H1 (cell line): Measurements from ENCODE around the gene TNFRSF13B. TPM values are rescaled to one million over a fixed set of nuclear protein-coding genes. Genes with fewer than 3 reads are reported as not detected.

ENCODE experiments used
- CTCF ChIA-PET: fragments of 300-600 bp; sonication (Branson Sonifier 250); formaldehyde crosslinking; loops from one replicate; lab custom pipeline; 2021; ENCODE audit not compliant: partially characterized antibody; lab: Charles Lee
- POLR2A ChIA-PET: fragments of 300-600 bp; sonication (Branson Sonifier 250); formaldehyde crosslinking; loops from one replicate; lab custom pipeline; 2021; ENCODE audit warnings: inconsistent platforms; ENCODE audit not compliant: partially characterized antibody; lab: Charles Lee
- DNase-seq, 2 experiments: peaks; one replicate each; pipeline versions ENCODE4 v3.0.0 to v3.0.0-alpha.2; 2010 to 2022; ENCODE audit warnings: low spot score in 2 of 2, low read depth in 1 of 2, mixed read lengths in 1 of 2
- FAIRE-seq: peaks from 2 replicates; lab custom pipeline; 2011; peaks lifted over from hg19 to GRCh38; lab: Jason Lieb, UNC
- H2AFZ ChIP-seq: 2 replicates; pipeline ENCODE4 v1.8.1; 2012; ENCODE audit warnings: low read length, inconsistent platforms
- H2AK5ac ChIP-seq: 2 replicates; pipeline ENCODE4 v1.6.1; 2013; ENCODE audit warnings: low read depth, low read length
- H2BK120ac ChIP-seq: replicated peaks from 2 replicates; pipeline ENCODE3; 2013; ENCODE audit warnings: low read depth, low read length, inconsistent platforms
- H2BK12ac ChIP-seq: 2 replicates; pipeline ENCODE4 v1.6.1; 2013; ENCODE audit warnings: low read depth, low read length
- H2BK15ac ChIP-seq: 2 replicates; pipeline ENCODE4 v1.6.1; 2013; ENCODE audit warnings: low read length
- H2BK20ac ChIP-seq: 2 replicates; pipeline ENCODE4 v1.6.1; 2013; ENCODE audit warnings: low read length
- H2BK5ac ChIP-seq: 2 replicates; pipeline ENCODE4 v1.6.1; 2013; ENCODE audit warnings: low read depth, low read length
- H3K14ac ChIP-seq: 2 replicates; pipeline ENCODE4 v1.6.1; 2013; ENCODE audit warnings: inconsistent platforms; ENCODE audit not compliant: insufficient read length
- H3K18ac ChIP-seq: 2 replicates; pipeline ENCODE4 v1.6.1; 2013; ENCODE audit warnings: low read length; ENCODE audit errors: extremely low read depth
- H3K23ac ChIP-seq: 2 replicates; pipeline ENCODE4 v1.6.1; 2013; ENCODE audit warnings: inconsistent platforms; ENCODE audit not compliant: insufficient read length
- H3K23me2 ChIP-seq: 2 replicates; pipeline ENCODE4 v1.6.1; 2013; ENCODE audit warnings: low read depth, low read length
- H3K27ac ChIP-seq: 2 replicates; pipeline ENCODE4 v1.6.1; 2011; ENCODE audit warnings: low read depth, low read length, inconsistent platforms
- H3K27me3 ChIP-seq, 4 experiments: replicated peaks in 1 of 4; 1 replicate in 1 of 4; 2 replicates in 3 of 4; pipeline versions ENCODE4 v1.6.1 to v1.8.1; 2011 to 2013; ENCODE audit warnings: low read length in 3 of 4, mild to moderate bottlenecking in 3 of 4, inconsistent platforms in 2 of 4, mixed read lengths in 2 of 4, moderate library complexity in 1 of 4; ENCODE audit not compliant: control insufficient read depth in 3 of 4, insufficient read depth in 3 of 4; ENCODE audit errors: extremely low read depth in 1 of 4
- H3K36me3 ChIP-seq, 4 experiments: 2 replicates each; pipeline versions ENCODE4 v1.6.1 to v1.8.1; 2011 to 2013; ENCODE audit warnings: mild to moderate bottlenecking in 4 of 4, low read length in 3 of 4, moderate library complexity in 2 of 4, control low read depth in 1 of 4, inconsistent platforms in 1 of 4; ENCODE audit not compliant: insufficient read depth in 4 of 4, control insufficient read depth in 2 of 4
- H3K4ac ChIP-seq: replicated peaks from 2 replicates; pipeline ENCODE3; 2013; ENCODE audit warnings: low read length, low read depth, mixed read lengths, inconsistent platforms; ENCODE audit not compliant: insufficient read length
- H3K4me1 ChIP-seq, 4 experiments: replicated peaks in 1 of 4; 1 replicate in 1 of 4; 2 replicates in 3 of 4; pipeline versions ENCODE4 v1.6.1 to v1.8.1; 2011 to 2013; ENCODE audit warnings: low read length in 3 of 4, inconsistent platforms in 2 of 4, mixed read lengths in 1 of 4; ENCODE audit not compliant: insufficient read depth in 4 of 4, control insufficient read depth in 3 of 4
- H3K4me2 ChIP-seq, 2 experiments: 2 replicates each; pipeline versions ENCODE4 v1.6.1 to v1.8.1; 2011 to 2013; ENCODE audit warnings: low read depth in 2 of 2, low read length in 2 of 2, control low read depth in 1 of 2, inconsistent platforms in 1 of 2, mild to moderate bottlenecking in 1 of 2; ENCODE audit not compliant: insufficient read depth in 1 of 2
- H3K4me3 ChIP-seq, 4 experiments: fragments of 200-600, 300-600 bp in 1 of 4; sonication (generic), shearing (Covaris generic), sonication (Bioruptor Twin) in 1 of 4; 2 replicates each; pipeline versions ENCODE4 v1.5.1 to v1.8.1; 2011 to 2016; ENCODE audit warnings: low read length in 4 of 4, low read depth in 3 of 4, control low read depth in 2 of 4, inconsistent platforms in 2 of 4, mild to moderate bottlenecking in 2 of 4, mixed read lengths in 1 of 4, moderate library complexity in 1 of 4; ENCODE audit not compliant: insufficient read depth in 2 of 4; ENCODE audit errors: extremely low read depth in 1 of 4
- H3K56ac ChIP-seq: replicated peaks from 2 replicates; pipeline ENCODE3; 2013; ENCODE audit warnings: low read depth, mild to moderate bottlenecking, mixed read lengths, low read length, inconsistent platforms; ENCODE audit not compliant: insufficient read length
- H3K79me1 ChIP-seq: 2 replicates; pipeline ENCODE4 v1.6.1; 2013; ENCODE audit warnings: low read depth, low read length, control low read depth
- H3K79me2 ChIP-seq, 2 experiments: 2 replicates each; pipeline versions ENCODE4 v1.6.1 to v1.8.1; 2012 to 2013; ENCODE audit warnings: low read length in 2 of 2, mild to moderate bottlenecking in 2 of 2, inconsistent platforms in 1 of 2; ENCODE audit not compliant: insufficient read depth in 2 of 2, control insufficient read depth in 1 of 2
- H3K9ac ChIP-seq, 4 experiments: replicated peaks in 1 of 4; 1 replicate in 1 of 4; 2 replicates in 3 of 4; pipeline versions ENCODE4 v1.6.1 to v1.8.1; 2011 to 2013; ENCODE audit warnings: low read depth in 3 of 4, low read length in 3 of 4, control low read depth in 2 of 4, mild to moderate bottlenecking in 2 of 4, moderate library complexity in 2 of 4, inconsistent platforms in 1 of 4; ENCODE audit errors: extremely low read depth in 1 of 4
- H3K9me3 ChIP-seq, 2 experiments: 2 replicates each; pipeline versions ENCODE4 v1.6.1 to v1.8.1; 2012 to 2013; ENCODE audit warnings: mild to moderate bottlenecking in 2 of 2, moderate library complexity in 2 of 2, control low read depth in 1 of 2, inconsistent platforms in 1 of 2, low read depth in 1 of 2, low read length in 1 of 2, mixed read lengths in 1 of 2; ENCODE audit not compliant: insufficient read depth in 2 of 2
- H4K20me1 ChIP-seq, 2 experiments: replicated peaks in 1 of 2; 2 replicates each; pipeline versions ENCODE3 to v1.8.1; 2011 to 2013; ENCODE audit warnings: inconsistent platforms in 2 of 2, low read length in 2 of 2, mild to moderate bottlenecking in 1 of 2; ENCODE audit not compliant: insufficient read depth in 2 of 2, control insufficient read depth in 1 of 2
- H4K5ac ChIP-seq: 2 replicates; pipeline ENCODE4 v1.6.1; 2013; ENCODE audit warnings: low read length, low read depth, mixed read lengths, inconsistent platforms; ENCODE audit not compliant: insufficient read length
- H4K8ac ChIP-seq: 2 replicates; pipeline ENCODE4 v1.8.0; 2013; ENCODE audit warnings: mild to moderate bottlenecking, moderate library complexity, low read length, inconsistent platforms; ENCODE audit not compliant: insufficient read depth; ENCODE audit errors: extremely low read depth
- H4K91ac ChIP-seq: replicated peaks from 2 replicates; pipeline ENCODE3; 2013; ENCODE audit warnings: low read length, mixed read lengths, inconsistent platforms; ENCODE audit not compliant: insufficient read length
- SAP30 ChIP-seq: fragments of 300-600 bp; sonication (generic); IDR thresholded peaks from 2 replicates; pipeline ENCODE4 v1.7.1; 2012; ENCODE audit warnings: low read length, moderate library complexity, mild to moderate bottlenecking, inconsistent platforms; ENCODE audit not compliant: insufficient read depth, insufficient replicate concordance
- WGBS, 2 experiments: shearing (Covaris generic) in 1 of 2; methylation state at CpG; one replicate each; pipeline versions ENCODE4 v1.1.6 to v1.1.7; 2013 to 2015; ENCODE audit warnings: low lambda C conversion rate in 2 of 2, mixed read lengths in 2 of 2, inconsistent platforms in 1 of 2, low coverage in 1 of 2, missing lambda C conversion rate in 1 of 2; ENCODE audit not compliant: insufficient replicate concordance in 2 of 2, insufficient coverage in 1 of 2, insufficient read length in 1 of 2; ENCODE audit errors: extremely low coverage in 1 of 2, missing lambda C conversion rate in 1 of 2; 5-methylcytosine and 5-hydroxymethylcytosine counted together
- polyA plus RNA-seq, 7 experiments: library from polyadenylated mRNA; depleted of rRNA in 3 of 7; stranded (reverse) in 5 of 7; unstranded in 2 of 7; fragments of >200 nt in 5 of 7; fragments of 200-250 nt in 2 of 7; gene quantifications; 1 replicate in 5 of 7; 2 replicates in 1 of 7; 4 replicates in 1 of 7; pipeline versions ENCODE4 v1.2.1 to v1.2.3, GENCODE V29; 2011 to 2013; ENCODE audit warnings: missing spikeins in 2 of 7, mixed read lengths in 2 of 7
- total RNA-seq: library from RNA; stranded (reverse); fragmentation: NEBNext Ultra II Directional; extraction: Animal tissue kit (Norgen Biotek cat#: 25700); gene quantifications from 2 replicates; pipeline ENCODE4 v1.2.1, GENCODE V29; 2021

Gene TNFRSF13B
- total and polyA plus RNA-seq, 2 of the 8 experiments (the other 6 are each of a cell fraction or from before 2014, with no cell fraction given) = not detected

GRCh38 chr17:16948587-16949376 is 23.1 kb downstream of the TNFRSF13B start:
- Histone ChIP-seq H3K4ac (no peak overlapping the region), H3K4me3 (no peak overlapping the region), H3K4me1 (peaks cover 0 to 8% (median 5%) of the 10 kb centered on the region in 4 experiments; a peak in 3 of 7 replicates), H3K23me2 (no peaks in the 10 kb centered on the region), H4K91ac (no peak overlapping the region), H2BK15ac (no peak overlapping the region), H2AK5ac (no peak overlapping the region), H3K36me3 (no peaks in the 10 kb centered on the region), H2BK5ac (no peak overlapping the region), H3K79me1 (no peaks in the 10 kb centered on the region), H3K9me3 (peaks cover 0 to 6% of the 10 kb centered on the region in 2 experiments; a peak in 1 of 4 replicates), H3K4me2 (no peak overlapping the region), H3K27ac (no peak overlapping the region), H3K79me2 (no peaks in the 10 kb centered on the region), H2BK120ac (no peak overlapping the region), H3K18ac (no peak overlapping the region), H4K5ac (no peak overlapping the region), H3K23ac (no peak overlapping the region), H2AFZ (no peak overlapping the region), H2BK20ac (no peak overlapping the region), H3K27me3 (no peaks in the 10 kb centered on the region), H3K9ac (no peak overlapping the region), H2BK12ac (no peak overlapping the region), H4K20me1 (no peaks in the 10 kb centered on the region), H3K56ac (no peak overlapping the region), H3K14ac (no peak overlapping the region), H4K8ac (no peak overlapping the region)
- WGBS, 2 experiments = 91% methylated on average over 6 of the region's 6 CpGs; no CpG with 5 or more reads in 1 of the 2 experiments
- TF ChIP-seq SAP30 = no peak
- no peak for FAIRE-seq
- no peak for DNase-seq
- POLR2A ChIA-PET = no interaction called here
- CTCF ChIA-PET = interaction anchor here (0.7 kb wide), 1 partner anchor 188 kb away, joined by 3 read pairs; no protein-coding TSS in a partner anchor
